Upper lobe of left lung (tissue), 4 donors: ENCODE data around the gene BICRA.

ENCODE experiments used
- EP300 ChIP-seq, 4 donors: sonication (generic); formaldehyde crosslinking; IDR thresholded peaks; one replicate each; pipeline ENCODE4 v1.5.1; 2017; ENCODE audit warnings: antibody characterized with exemption in 4 of 4, control low read depth in 2 of 4
- POLR2A ChIP-seq, 4 donors: fragments of 450-650 bp; IDR thresholded peaks; one replicate each; pipeline ENCODE4 v1.5.1; 2016 to 2017; ENCODE audit warnings: antibody characterized with exemption in 4 of 4, mild to moderate bottlenecking in 2 of 4
- POLR2AphosphoS5 ChIP-seq, 2 donors: sonication (generic); formaldehyde crosslinking; IDR thresholded peaks; one replicate each; pipeline ENCODE4 v1.5.1; 2017; ENCODE audit warnings: antibody characterized with exemption in 2 of 2
- TF ChIP-seq, protein P1 (sequence below), 6 experiments: fragments of 450-650 bp in 4 of 6; fragments of 200-600 bp in 2 of 6; sonication (generic) in 2 of 6; IDR thresholded peaks; one replicate each; pipeline ENCODE4 v1.5.1; 2016 to 2019; ENCODE audit warnings: antibody characterized with exemption in 6 of 6

DNA sequence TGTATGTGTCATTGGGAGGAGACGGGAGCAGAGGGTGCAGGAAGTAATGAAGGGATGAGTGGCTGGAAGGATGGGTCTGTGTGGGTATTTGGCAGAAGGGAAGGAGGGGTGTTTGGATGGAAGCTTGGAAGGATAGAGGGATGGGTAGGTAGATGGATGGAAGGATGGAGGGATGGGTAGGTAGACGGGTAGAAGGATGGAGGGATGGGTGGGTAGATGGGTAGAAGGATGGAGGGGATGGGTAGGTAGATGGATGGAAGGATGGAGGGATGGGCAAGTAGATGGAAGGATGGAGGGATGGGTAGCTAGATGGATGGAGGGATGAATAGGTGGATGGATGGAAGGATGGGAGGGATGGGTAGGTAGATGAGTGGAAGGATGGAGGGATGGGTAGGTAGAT lies 62.6 kb downstream of the BICRA start:
- TF ChIP-seq, protein P1, sequence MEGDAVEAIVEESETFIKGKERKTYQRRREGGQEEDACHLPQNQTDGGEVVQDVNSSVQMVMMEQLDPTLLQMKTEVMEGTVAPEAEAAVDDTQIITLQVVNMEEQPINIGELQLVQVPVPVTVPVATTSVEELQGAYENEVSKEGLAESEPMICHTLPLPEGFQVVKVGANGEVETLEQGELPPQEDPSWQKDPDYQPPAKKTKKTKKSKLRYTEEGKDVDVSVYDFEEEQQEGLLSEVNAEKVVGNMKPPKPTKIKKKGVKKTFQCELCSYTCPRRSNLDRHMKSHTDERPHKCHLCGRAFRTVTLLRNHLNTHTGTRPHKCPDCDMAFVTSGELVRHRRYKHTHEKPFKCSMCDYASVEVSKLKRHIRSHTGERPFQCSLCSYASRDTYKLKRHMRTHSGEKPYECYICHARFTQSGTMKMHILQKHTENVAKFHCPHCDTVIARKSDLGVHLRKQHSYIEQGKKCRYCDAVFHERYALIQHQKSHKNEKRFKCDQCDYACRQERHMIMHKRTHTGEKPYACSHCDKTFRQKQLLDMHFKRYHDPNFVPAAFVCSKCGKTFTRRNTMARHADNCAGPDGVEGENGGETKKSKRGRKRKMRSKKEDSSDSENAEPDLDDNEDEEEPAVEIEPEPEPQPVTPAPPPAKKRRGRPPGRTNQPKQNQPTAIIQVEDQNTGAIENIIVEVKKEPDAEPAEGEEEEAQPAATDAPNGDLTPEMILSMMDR (IDR thresholded peaks at IDR 0.05) = no peak
- TF ChIP-seq POLR2AphosphoS5 (IDR thresholded peaks at IDR 0.05) (no peak), POLR2A (IDR thresholded peaks at IDR 0.05) (no peak), EP300 (IDR thresholded peaks at IDR 0.05) (no peak)
